ENCODE measurements around the gene MS4A5.

GRCh38 chr11:60422609-60423008, 6.8 kb upstream of the MS4A5 start:
- no peak for TF ChIP-seq FOSL2 (IDR thresholded peaks at IDR 0.05; ENCODE audit: borderline replicate concordance, low read depth)
- no peak for TF ChIP-seq POLR2AphosphoS5 (IDR thresholded peaks at IDR 0.05; ENCODE audit: low read depth, low read length)
- no peak for TF ChIP-seq EP300 (IDR thresholded peaks at IDR 0.05; ENCODE audit: borderline replicate concordance in 1 of 2, low read depth in 1 of 2, low read length in 1 of 2)
- TF ChIP-seq CTCF (IDR thresholded peaks at IDR 0.05), result no peak
- no peak for TF ChIP-seq REST (IDR thresholded peaks at IDR 0.05; ENCODE audit: low read depth, low read length)
- TF ChIP-seq NFIC (IDR thresholded peaks at IDR 0.05; ENCODE audit: borderline replicate concordance), result no peak
- TF ChIP-seq IRF3 (IDR thresholded peaks at IDR 0.05; ENCODE audit: low read depth, low read length), result no peak
- TF ChIP-seq MAX (IDR thresholded peaks at IDR 0.05; ENCODE audit: low read depth), result no peak
- no peak for TF ChIP-seq YY1 (IDR thresholded peaks at IDR 0.05; ENCODE audit: low read depth)
- no peak for TF ChIP-seq PBX3 (IDR thresholded peaks at IDR 0.05)
- no peak for TF ChIP-seq ELF1 (IDR thresholded peaks at IDR 0.05)
